PC-9 (cell line): ENCODE measurements around the gene NAB2.

Experiments used
- CTCF ChIP-seq: fragments of 200-600 bp; sonication (generic); conservative IDR thresholded peaks from 2 replicates; pipeline ENCODE4 v1.6.1; 2017; ENCODE audit warnings: mixed run types, antibody characterized with exemption, mild to moderate bottlenecking, moderate library complexity
- EZH2 ChIP-seq: fragments of 200-600 bp; sonication (generic); IDR thresholded peaks from 2 replicates; pipeline ENCODE4 v1.8.0; 2017; ENCODE audit warnings: antibody characterized with exemption, low read depth

- TF ChIP-seq CTCF (no peak), EZH2 (no peak)
Observed at GRCh38 chr12:57049890-57050289, 39.0 kb upstream of the NAB2 start, which contains the start of gene MYO1A.
